ENCODE measurements around the gene FAXDC2. TPM values are rescaled to one million over a fixed set of nuclear protein-coding genes. Genes with fewer than 3 reads are reported as not detected.

Gene FAXDC2
- total RNA-seq, 1 donor from 2014 or later: 0.52 TPM

DNA sequence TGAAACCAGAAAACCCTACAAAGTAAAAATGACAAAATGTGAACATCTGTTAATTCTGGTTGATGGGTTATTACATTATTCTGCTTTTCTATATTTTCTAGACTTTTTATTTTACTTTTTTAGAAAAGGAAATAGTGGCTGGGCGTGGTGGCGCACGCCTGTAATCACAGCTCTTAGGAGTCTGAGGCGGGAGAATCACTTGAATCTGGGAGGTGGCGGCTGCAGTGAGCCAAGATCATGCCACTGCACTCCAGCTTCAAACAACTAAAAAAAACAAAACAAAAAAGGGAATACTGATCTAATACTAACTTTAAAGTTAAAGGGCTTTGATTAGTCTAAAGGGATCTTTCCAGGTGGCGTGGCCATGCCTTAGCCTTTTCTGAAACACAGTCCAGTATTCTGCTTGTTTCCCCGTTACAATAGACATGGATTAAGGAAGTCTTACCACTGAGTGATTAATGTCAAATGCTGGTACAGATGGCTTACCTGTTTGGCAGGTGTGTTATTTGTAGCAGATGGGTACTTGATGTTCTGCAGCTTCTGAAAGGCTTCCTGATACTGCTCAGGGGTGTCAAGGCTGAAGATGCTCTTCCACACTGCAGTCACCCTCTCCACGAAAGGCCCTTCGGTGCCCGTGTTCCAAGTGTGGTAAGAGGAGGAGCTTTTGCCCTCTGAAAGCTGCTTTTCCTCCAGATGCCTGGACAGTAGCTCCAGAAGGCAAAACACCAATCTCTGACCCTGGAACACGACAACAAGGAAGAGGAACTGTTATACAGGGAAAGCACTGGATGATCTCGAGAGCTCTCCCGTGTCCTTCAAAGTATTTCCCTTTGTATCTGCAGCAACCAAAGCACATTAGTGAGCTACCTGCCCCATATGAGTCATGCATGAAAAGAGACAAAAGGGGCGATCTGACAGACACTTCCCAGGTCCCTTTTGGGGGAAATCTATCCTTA, 45.5 kb upstream of the FAXDC2 start:
- no peak for DNase-seq (ENCODE audit: low read depth)
- TF ChIP-seq, protein P1, sequence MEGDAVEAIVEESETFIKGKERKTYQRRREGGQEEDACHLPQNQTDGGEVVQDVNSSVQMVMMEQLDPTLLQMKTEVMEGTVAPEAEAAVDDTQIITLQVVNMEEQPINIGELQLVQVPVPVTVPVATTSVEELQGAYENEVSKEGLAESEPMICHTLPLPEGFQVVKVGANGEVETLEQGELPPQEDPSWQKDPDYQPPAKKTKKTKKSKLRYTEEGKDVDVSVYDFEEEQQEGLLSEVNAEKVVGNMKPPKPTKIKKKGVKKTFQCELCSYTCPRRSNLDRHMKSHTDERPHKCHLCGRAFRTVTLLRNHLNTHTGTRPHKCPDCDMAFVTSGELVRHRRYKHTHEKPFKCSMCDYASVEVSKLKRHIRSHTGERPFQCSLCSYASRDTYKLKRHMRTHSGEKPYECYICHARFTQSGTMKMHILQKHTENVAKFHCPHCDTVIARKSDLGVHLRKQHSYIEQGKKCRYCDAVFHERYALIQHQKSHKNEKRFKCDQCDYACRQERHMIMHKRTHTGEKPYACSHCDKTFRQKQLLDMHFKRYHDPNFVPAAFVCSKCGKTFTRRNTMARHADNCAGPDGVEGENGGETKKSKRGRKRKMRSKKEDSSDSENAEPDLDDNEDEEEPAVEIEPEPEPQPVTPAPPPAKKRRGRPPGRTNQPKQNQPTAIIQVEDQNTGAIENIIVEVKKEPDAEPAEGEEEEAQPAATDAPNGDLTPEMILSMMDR (conservative IDR thresholded peaks at IDR 0.05; ENCODE audit: low read depth, low read length): no peak

DNA sequence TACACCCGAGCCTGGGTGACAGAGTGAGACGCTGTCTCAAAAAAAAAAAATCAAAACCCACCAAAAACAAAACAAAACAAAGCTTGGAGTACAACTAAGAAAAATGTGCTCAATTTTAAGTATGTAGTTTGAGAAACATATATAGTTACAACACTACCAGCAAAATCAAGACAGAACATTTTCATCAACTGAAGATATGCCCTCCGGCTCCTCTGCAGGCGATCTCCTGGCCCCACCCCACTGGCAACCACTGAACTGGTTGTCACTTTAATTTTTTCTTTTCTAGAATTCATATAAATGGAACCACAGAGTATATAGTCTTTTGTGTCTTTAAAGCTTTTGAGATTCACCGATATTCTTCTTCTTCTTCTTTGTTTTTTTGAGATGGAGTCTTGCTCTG, 43.0 kb upstream of the FAXDC2 start:
- DNase-seq (ENCODE audit: low read depth): no peak
- TF ChIP-seq, protein P1 (conservative IDR thresholded peaks at IDR 0.05; ENCODE audit: low read depth, low read length): no peak
- H3K4me3 ChIP-seq (ENCODE audit: low read depth, low read length): no peak overlapping the region

More for the DNA sequence above, 45.5 kb upstream of the FAXDC2 start:
- H3K4me3 ChIP-seq (ENCODE audit: low read depth, low read length): no peak overlapping the region

DNA sequence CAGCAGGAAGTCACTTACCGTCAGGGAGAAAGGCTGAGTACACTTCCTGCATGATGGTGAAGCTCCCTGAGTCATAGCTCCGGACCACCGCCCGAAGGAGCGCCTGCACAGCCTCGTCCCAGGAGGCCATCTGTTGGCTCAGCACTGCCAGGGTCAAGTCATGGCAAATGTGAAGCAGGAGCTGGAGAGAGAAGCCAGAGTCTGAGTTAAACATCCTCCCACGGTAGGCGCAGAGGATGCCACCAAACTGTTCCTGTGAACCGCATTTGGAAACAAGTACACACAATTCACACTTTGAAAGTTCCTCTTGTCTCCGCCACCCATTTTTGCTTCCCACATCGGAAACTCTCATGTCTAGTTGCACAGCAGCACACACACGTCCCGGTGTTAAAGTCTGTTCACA, 42.0 kb upstream of the FAXDC2 start:
- TF ChIP-seq, protein P1 (conservative IDR thresholded peaks at IDR 0.05; ENCODE audit: low read depth, low read length): no peak
- H3K4me3 ChIP-seq (ENCODE audit: low read depth, low read length): no peak overlapping the region
- DNase-seq (ENCODE audit: low read depth): no peak

DNA sequence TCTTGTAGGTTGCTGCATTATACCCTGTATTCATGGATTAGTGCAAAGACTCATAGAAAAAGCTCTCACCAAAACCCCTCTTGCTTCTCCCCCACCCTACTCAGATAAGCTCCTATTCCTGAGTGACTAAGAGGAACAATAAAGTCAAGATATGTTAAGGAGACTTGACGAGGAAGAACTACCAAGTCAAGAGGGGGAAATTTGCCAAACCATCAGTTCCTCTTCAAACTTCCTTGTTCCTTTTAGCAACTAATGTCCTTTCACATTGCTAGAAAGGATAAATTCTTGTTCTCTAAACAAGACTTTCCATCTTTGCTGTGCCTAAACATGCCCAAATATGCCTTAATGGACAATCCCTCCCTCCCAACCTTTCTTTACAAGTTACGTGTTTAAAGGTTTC, 35.0 kb upstream of the FAXDC2 start:
- no peak for DNase-seq (ENCODE audit: low read depth)
- TF ChIP-seq, protein P1 (conservative IDR thresholded peaks at IDR 0.05; ENCODE audit: low read depth, low read length): no peak
- no peak overlapping the region for H3K4me3 ChIP-seq (ENCODE audit: low read depth, low read length)

DNA sequence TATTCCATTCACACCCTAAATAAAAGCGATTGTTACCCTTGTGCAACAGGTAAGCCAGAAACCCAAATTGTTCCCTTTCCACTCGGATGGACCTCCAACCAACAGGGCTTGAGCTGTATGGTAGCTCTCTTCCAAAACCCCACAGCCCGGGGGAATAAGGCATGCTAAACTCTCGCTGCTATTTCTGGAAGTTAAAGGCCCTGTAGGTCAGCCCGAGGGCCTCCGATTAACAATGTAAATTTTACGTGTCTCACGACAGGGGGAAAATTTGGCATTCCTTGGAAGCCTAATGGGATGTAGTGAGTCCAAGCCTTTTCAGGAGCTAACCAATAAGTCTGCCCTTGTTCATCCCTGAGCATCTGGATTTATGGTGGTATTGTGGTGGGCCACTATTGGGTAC, 34.0 kb upstream of the FAXDC2 start:
- DNase-seq (ENCODE audit: low read depth): no peak
- no peak overlapping the region for H3K4me3 ChIP-seq (ENCODE audit: low read depth, low read length)
- TF ChIP-seq, protein P1 (conservative IDR thresholded peaks at IDR 0.05; ENCODE audit: low read depth, low read length): no peak

DNA sequence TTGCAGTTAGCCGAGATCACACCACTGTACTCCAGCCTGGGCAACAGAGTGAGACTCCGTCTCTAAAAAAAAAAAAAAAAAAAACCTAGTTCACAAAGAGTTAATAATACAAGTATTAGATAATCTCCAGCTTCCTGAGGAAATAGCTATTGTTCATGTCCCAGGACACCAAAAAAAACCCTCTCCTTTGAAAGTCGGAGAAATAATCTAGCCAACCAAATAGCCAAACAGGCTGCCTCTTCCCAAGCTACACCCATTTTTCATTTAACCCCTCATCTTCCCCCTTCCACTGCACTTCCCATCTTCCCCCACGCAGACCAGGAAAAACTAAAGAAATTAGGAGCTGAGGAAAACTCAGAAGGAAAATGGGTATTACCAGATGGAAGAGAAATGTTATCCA, 31.6 kb upstream of the FAXDC2 start:
- H3K4me3 ChIP-seq (ENCODE audit: low read depth, low read length): no peak overlapping the region
- DNase-seq (ENCODE audit: low read depth): no peak
- TF ChIP-seq, protein P1 (conservative IDR thresholded peaks at IDR 0.05; ENCODE audit: low read depth, low read length): no peak
